Hair follicular keratinocyte (primary cell): Measurements from ENCODE around the gene ACP4. TPM values are rescaled to one million over a fixed set of nuclear protein-coding genes. Genes with fewer than 3 reads are reported as not detected.

ENCODE experiments used
- total RNA-seq: library from RNA; depleted of rRNA; stranded (reverse); fragments of >200 nt; gene quantifications from 2 replicates; pipeline ENCODE4 v1.2.3, GENCODE V29; 2015

ACP4 gene, protein sequence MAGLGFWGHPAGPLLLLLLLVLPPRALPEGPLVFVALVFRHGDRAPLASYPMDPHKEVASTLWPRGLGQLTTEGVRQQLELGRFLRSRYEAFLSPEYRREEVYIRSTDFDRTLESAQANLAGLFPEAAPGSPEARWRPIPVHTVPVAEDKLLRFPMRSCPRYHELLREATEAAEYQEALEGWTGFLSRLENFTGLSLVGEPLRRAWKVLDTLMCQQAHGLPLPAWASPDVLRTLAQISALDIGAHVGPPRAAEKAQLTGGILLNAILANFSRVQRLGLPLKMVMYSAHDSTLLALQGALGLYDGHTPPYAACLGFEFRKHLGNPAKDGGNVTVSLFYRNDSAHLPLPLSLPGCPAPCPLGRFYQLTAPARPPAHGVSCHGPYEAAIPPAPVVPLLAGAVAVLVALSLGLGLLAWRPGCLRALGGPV
- total RNA-seq: not detected in 2 replicates

DNA sequence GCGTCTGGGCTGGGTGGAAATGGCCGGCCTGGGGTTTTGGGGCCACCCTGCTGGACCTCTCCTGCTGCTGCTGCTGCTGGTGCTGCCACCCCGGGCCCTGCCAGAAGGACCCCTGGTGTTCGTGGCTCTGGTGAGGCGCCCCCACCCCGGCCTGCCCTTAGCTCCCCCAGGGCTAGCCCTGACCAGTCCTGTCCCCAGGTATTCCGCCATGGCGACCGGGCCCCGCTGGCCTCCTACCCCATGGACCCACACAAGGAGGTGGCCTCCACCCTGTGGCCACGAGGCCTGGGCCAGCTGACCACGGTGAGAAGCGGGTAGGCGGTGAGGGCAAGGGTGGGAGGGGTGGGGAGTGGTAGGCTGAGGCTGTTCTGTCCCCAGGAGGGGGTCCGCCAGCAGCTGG, at the start of gene ACP4:
TSS of gene ACP4 (plus strand) at position 20 of the 400 bp plus-strand sequence. CDS start at position 20, 0 bp downstream.

DNA sequence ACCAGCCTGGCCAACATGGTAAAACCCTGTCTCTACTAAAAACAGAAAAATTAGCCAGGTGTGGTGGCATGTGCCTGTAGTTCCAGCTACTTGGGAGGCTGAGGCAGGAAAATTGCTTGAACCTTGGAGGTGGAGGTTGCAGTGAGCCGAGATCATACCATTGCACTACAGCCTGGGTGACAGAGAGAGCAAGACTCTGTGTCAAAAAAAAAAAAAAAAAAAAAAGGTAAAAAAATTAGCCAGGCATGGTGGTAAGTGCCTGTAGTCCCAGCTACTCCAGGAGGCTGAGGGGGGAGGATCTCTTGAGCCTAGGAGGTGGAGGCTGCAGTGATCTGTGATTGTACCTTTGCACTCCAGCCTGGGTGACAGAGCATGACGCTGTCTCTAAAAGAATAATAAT, 20.1 kb upstream of the ACP4 start, which contains the start of gene GPR32:
TSS of gene GPR32 (plus strand) at position 301 of the 400 bp plus-strand sequence. CDS start 137 bp downstream, outside the sequence.

DNA sequence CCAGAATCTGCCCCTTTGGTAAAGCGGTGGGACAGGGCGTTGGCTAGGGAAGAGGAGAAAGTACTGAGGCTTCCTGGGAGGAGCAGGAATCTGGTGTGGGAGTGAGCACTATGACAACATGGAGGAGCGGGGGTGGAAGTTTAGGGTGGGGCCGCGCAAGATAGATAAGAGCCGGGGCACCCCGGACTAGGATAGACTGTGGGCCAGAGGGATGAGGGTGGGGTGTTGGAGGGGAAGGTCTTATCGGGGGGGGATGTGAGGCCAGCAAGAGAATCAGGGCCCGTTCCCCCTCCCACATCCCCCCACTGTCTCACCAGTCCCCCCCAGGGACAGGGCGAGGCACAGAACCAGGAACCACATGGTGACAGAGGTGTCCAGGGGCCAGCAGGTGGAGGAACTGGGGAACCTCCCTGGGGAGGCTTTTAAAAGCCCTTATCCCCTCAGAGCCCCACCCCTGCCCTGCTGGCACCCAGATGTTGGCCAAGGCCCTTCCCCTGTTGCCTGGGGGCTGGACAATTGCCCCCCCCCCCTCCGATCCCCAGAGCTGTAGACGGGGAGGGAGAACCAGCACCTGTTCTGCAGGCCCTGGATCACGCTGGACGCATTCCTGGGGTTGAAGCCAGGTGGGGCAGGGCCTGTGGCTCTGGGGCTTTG, 33.3 kb downstream of the ACP4 start, which contains the start of gene KLK1:
TSS of gene KLK1 (minus strand) at position 399 of the 654 bp plus-strand sequence. CDS start at position 360, 39 bp downstream.

DNA sequence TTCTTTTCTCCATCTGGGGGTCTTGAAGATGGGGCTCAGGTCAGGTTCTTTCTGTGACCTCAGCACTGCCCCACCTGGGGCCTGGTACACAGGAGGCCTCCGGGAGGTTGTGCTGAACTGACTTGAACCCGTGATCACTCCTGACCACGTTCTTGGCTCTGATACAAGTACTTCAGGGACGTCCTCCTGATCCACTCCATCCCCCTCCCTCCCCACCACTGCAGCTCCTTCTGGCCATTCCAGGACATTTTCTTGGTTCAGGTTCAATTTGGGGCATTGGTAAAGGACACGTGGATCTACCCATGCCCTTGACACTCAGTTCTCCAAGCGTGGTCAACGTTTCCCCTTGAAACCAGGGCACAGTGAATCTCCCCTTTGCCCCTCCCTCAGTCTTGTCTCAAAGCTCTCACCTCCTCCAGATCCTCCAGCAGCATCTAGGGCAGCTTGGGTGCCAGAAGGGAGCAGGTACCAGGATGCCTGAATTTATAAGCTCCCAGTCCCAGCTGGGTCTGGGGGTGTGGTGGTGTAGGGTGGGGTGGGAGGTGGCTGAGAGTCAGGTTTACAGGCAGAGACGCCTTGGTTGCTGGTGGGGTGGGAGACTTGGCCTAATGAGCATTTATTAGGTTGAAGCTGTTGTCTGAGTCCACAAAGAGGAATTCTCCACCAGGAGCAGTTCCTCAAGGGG, 43.0 kb downstream of the ACP4 start, which contains the start of gene KLK15:
TSS of gene KLK15 (minus strand) at position 458 of the 685 bp plus-strand sequence. CDS start 2,082 bp downstream, outside the sequence.

Other genes with a start within 250 kb of the ACP4 start
- gene LRRC4B, start 222.0 kb upstream of the ACP4 start, total RNA-seq: not detected in 2 replicates
- not detected in 2 replicates for gene SYT3, start 150.5 kb upstream of the ACP4 start, total RNA-seq
- gene C19orf81, start 141.0 kb upstream of the ACP4 start, total RNA-seq: not detected in 2 replicates
- gene SHANK1, start 70.6 kb upstream of the ACP4 start, total RNA-seq: 0.04 TPM in 1 of 2 replicates, not detected in the other
- 1.9 and 3.3 TPM in 2 replicates for gene CLEC11A, start 67.1 kb upstream of the ACP4 start, total RNA-seq
- not detected in 2 replicates for gene GPR32, start 20.0 kb upstream of the ACP4 start, total RNA-seq
- gene KLK1, start 33.4 kb downstream of the ACP4 start, total RNA-seq: 0.55 TPM in 1 of 2 replicates, not detected in the other
- not detected in 2 replicates for gene KLK15, start 43.2 kb downstream of the ACP4 start, total RNA-seq
- gene KLK3, start 64.5 kb downstream of the ACP4 start, total RNA-seq: not detected in 2 replicates
- gene KLK2, start 83.0 kb downstream of the ACP4 start, total RNA-seq: not detected in 2 replicates
- gene KLK4, start 121.0 kb downstream of the ACP4 start, total RNA-seq: not detected in 2 replicates
- 97.7 and 185 TPM in 2 replicates for gene KLK5, start 162.6 kb downstream of the ACP4 start, total RNA-seq
- 0.11 and 1.6 TPM in 2 replicates for gene KLK6, start 179.2 kb downstream of the ACP4 start, total RNA-seq
- gene KLK7, start 193.5 kb downstream of the ACP4 start, total RNA-seq: 2.9 and 3.5 TPM in 2 replicates
- 53.8 and 72.6 TPM in 2 replicates for gene KLK8, start 211.2 kb downstream of the ACP4 start, total RNA-seq
- 10.3 and 11.7 TPM in 2 replicates for gene KLK10, start 229.3 kb downstream of the ACP4 start, total RNA-seq
- 1.0 and 1.7 TPM in 2 replicates for gene KLK11, start 236.2 kb downstream of the ACP4 start, total RNA-seq
- gene KLK12, start 244.6 kb downstream of the ACP4 start, total RNA-seq: 0.23 TPM in 1 of 2 replicates, not detected in the other